C4-2B (cell line): Measurements from ENCODE around the gene IFFO2.

Experiments
- ZFX ChIP-seq: fragments of 450-650 bp; IDR thresholded peaks from 2 replicates; pipeline ENCODE4 v1.6.1; 2017
- TF ChIP-seq, protein P1 (sequence below): fragments of 450-650 bp; conservative IDR thresholded peaks from 2 replicates; pipeline ENCODE4 v1.5.1; 2017; ENCODE audit warnings: mild to moderate bottlenecking

DNA sequence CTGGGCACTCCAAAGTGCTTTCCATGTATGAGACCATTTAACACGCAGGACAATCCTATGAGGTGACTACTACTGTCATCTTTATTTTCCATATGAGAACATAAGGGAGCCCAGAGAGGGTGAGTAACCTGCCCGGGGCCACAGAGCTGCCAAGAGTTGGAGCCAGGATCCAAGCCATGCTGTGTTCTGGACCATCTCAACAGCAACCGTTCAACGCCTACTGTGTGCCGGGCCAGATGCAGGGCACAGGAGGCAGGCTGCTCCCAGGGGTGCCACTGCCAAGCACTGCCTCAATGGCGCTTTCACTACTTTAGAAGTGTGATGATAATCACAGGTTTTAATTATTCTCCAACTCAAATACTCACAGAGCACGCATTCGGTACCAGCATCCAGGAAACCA lies 57.9 kb downstream of the IFFO2 start:
- TF ChIP-seq, protein P1, sequence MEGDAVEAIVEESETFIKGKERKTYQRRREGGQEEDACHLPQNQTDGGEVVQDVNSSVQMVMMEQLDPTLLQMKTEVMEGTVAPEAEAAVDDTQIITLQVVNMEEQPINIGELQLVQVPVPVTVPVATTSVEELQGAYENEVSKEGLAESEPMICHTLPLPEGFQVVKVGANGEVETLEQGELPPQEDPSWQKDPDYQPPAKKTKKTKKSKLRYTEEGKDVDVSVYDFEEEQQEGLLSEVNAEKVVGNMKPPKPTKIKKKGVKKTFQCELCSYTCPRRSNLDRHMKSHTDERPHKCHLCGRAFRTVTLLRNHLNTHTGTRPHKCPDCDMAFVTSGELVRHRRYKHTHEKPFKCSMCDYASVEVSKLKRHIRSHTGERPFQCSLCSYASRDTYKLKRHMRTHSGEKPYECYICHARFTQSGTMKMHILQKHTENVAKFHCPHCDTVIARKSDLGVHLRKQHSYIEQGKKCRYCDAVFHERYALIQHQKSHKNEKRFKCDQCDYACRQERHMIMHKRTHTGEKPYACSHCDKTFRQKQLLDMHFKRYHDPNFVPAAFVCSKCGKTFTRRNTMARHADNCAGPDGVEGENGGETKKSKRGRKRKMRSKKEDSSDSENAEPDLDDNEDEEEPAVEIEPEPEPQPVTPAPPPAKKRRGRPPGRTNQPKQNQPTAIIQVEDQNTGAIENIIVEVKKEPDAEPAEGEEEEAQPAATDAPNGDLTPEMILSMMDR: no peak
- TF ChIP-seq ZFX: no peak
